Measurements from ENCODE around the gene SYT1.

Gene SYT1

DNA sequence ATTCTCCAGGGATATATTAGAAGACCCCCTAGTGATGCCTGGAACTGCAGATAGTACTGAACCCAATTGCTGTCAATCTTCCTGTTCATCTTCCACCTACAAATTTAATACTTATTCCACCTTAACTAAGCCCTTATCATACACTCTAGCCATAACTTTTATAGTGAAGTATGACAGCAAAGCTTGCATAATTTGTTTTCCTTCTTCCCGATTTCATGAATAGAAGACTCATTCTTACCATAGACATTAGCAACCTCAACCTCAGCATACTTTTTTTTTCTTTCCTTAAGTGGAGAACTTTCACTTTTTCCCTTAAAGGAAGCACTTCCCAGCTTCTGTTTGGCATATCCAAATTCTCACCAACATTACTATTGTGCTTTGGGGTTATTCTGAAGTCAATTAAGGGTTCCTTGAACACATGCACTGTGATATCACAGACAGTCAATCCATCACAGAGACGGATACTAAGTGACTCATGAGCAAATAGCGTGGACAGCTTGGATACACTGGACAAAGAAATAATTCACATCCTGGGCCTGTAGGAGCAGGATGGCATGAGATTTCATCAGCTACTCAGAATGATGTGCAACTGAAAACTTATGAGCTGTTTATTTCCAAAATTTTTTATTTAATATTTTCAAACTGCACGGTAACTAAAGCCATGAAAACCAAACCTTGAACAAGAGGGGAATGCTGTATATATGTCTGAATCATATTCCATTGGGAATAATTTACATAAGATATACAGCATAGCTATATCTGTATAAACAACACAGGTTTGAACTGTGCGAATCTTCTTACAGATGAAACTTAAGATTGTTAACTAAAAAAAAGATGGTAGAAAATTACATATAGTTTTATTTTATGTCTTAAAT lies 63.9 kb downstream of the SYT1 start:
- DNase-seq (ENCODE audit: insufficient read length, low spot score) (no peak), FAIRE-seq (peak; percentile 56)
- TF ChIP-seq, protein P1, sequence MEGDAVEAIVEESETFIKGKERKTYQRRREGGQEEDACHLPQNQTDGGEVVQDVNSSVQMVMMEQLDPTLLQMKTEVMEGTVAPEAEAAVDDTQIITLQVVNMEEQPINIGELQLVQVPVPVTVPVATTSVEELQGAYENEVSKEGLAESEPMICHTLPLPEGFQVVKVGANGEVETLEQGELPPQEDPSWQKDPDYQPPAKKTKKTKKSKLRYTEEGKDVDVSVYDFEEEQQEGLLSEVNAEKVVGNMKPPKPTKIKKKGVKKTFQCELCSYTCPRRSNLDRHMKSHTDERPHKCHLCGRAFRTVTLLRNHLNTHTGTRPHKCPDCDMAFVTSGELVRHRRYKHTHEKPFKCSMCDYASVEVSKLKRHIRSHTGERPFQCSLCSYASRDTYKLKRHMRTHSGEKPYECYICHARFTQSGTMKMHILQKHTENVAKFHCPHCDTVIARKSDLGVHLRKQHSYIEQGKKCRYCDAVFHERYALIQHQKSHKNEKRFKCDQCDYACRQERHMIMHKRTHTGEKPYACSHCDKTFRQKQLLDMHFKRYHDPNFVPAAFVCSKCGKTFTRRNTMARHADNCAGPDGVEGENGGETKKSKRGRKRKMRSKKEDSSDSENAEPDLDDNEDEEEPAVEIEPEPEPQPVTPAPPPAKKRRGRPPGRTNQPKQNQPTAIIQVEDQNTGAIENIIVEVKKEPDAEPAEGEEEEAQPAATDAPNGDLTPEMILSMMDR (IDR thresholded peaks at IDR 0.05; ENCODE audit: insufficient read depth, missing control alignments), result no peak

GRCh38 chr12:78929075-78929418 lies 64.5 kb downstream of the SYT1 start:
- FAIRE-seq, result no peak
- no peak for DNase-seq (ENCODE audit: insufficient read length, low spot score)
- TF ChIP-seq, protein P1 (IDR thresholded peaks at IDR 0.05; ENCODE audit: insufficient read depth, missing control alignments), result no peak

DNA sequence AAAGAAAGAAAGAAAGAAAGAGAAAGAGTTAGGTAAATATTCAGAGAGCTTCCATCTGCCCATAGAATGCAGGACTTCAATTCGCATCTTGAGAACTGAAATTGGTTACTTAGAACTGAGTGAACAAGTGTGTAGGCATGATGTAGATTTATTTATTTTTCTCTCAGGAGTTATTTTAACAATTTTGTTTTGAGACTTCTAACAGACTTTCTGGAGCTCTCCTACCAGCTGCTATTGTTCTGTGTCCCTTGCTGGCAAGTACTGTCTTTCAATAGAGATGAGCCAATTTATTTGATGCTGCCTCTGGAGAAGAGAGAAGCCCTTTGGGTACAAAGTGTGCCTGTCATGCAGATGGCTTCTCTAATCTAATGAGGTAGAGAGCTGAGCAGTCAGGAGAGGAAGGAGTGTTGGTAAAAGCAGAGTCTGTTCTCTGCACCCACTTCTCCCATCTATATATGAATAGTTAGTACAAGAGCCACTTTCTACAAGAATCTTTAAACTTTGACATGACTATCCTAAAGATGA lies 67.0 kb downstream of the SYT1 start:
- FAIRE-seq, result peak; percentile 41
- DNase-seq (ENCODE audit: insufficient read length, low spot score), result no peak
- TF ChIP-seq, protein P1 (IDR thresholded peaks at IDR 0.05; ENCODE audit: insufficient read depth, missing control alignments), result no peak

DNA sequence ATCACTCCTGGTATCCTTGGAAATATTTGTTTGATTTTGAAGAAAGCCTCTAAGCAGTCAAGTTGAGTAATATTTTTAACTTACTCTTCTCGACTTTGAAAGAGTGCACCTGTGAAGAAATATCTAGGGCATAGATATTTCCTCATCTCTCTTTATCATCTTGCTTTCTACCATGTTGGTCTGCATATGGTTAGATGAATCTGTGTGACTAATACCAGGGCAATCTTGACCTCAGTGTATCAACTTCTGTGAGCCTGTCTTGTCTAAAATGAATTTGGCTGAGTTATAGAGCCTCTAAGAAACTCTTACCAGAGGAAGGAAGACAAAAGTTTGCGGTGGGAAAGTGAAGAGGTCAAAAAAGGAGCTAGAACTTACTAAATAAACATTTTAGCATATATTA lies 68.4 kb downstream of the SYT1 start:
- no peak for DNase-seq (ENCODE audit: insufficient read length, low spot score)
- peak; percentile 60 for FAIRE-seq
- TF ChIP-seq, protein P1 (IDR thresholded peaks at IDR 0.05; ENCODE audit: insufficient read depth, missing control alignments), result no peak

GRCh38 chr12:78938341-78939084 lies 73.9 kb downstream of the SYT1 start:
- TF ChIP-seq, protein P1 (IDR thresholded peaks at IDR 0.05; ENCODE audit: insufficient read depth, missing control alignments), result no peak
- FAIRE-seq (peak; percentile 99), DNase-seq (ENCODE audit: insufficient read length, low spot score) (peak; percentile 29)

GRCh38 chr12:78949532-78949931 lies 85.0 kb downstream of the SYT1 start:
- no peak for FAIRE-seq
- TF ChIP-seq, protein P1 (IDR thresholded peaks at IDR 0.05; ENCODE audit: insufficient read depth, missing control alignments), result no peak
- no peak for DNase-seq (ENCODE audit: insufficient read length, low spot score)

Data from D721Med (cell line).